Smooth muscle cell (in vitro differentiated cells): ENCODE results near the gene TBATA. TPM values are rescaled to one million over a fixed set of nuclear protein-coding genes. Genes with fewer than 3 reads are reported as not detected.

Source experiments
- DNase-seq: peaks from one replicate; lab custom pipeline; 2025; ENCODE audit not compliant: unreplicated experiment; lab: John Stamatoyannopoulos, UW
- H2AFZ ChIP-seq: fragments of 200-600 bp; sonication (generic); 2 replicates; pipeline ENCODE4 v1.6.0; 2016; ENCODE audit warnings: antibody characterized with exemption, low read depth, mild to moderate bottlenecking
- H3F3A ChIP-seq: fragments of 200-600 bp; sonication (generic); 2 replicates; pipeline ENCODE4 v1.6.0; 2017; ENCODE audit warnings: antibody characterized with exemption, low read depth
- H3K27ac ChIP-seq: fragments of 200-600 bp; sonication (generic); 2 replicates; pipeline ENCODE4 v1.5.1; 2016; ENCODE audit warnings: low read depth, mild to moderate bottlenecking
- H3K27me3 ChIP-seq: fragments of 200-600 bp; sonication (generic); 2 replicates; pipeline ENCODE4 v1.6.1; 2016; ENCODE audit warnings: low read depth, mild to moderate bottlenecking
- H3K36me3 ChIP-seq: fragments of 200-600 bp; sonication (generic); 2 replicates; pipeline ENCODE4 v1.5.1; 2016; ENCODE audit warnings: low read depth
- H3K4me1 ChIP-seq: fragments of 200-600 bp; sonication (generic); 2 replicates; pipeline ENCODE4 v1.5.1; 2016; ENCODE audit warnings: low read depth
- H3K4me2 ChIP-seq: fragments of 200-600 bp; sonication (generic); 2 replicates; pipeline ENCODE4 v1.6.0; 2016; ENCODE audit warnings: mild to moderate bottlenecking
- H3K4me3 ChIP-seq: fragments of 200-600 bp; sonication (generic); 2 replicates; pipeline ENCODE4 v1.5.1; 2016; ENCODE audit warnings: mild to moderate bottlenecking
- H3K79me2 ChIP-seq: fragments of 200-600 bp; sonication (generic); 2 replicates; pipeline ENCODE4 v1.6.0; 2016; ENCODE audit warnings: low read depth, mild to moderate bottlenecking
- H3K9ac ChIP-seq: fragments of 200-600 bp; sonication (generic); 2 replicates; pipeline ENCODE4 v1.6.0; 2016; ENCODE audit warnings: low read depth
- H3K9me3 ChIP-seq: fragments of 200-600 bp; sonication (generic); replicated peaks from 2 replicates; pipeline ENCODE4 v1.5.1; 2016; ENCODE audit warnings: low read depth
- H4K20me1 ChIP-seq: fragments of 200-600 bp; sonication (generic); 2 replicates; pipeline ENCODE4 v1.6.0; 2016; ENCODE audit warnings: low read depth
- CTCF ChIP-seq: fragments of 200-600 bp; sonication (generic); IDR thresholded peaks from 2 replicates; pipeline ENCODE4 v1.5.1; 2017; ENCODE audit warnings: borderline replicate concordance, mild to moderate bottlenecking, antibody characterized with exemption; ENCODE audit not compliant: insufficient read depth, poor library complexity, severe bottlenecking
- WGBS: methylation state at CpG from one replicate; pipeline ENCODE4 v1.1.7; 2016; ENCODE audit warnings: low lambda C conversion rate; 5-methylcytosine and 5-hydroxymethylcytosine counted together
- polyA plus RNA-seq: library from polyadenylated mRNA; unstranded; fragments of >200 nt; fragmentation: Nextera tagmentation; extraction: Ambion mirVana; gene quantifications from 2 replicates; pipeline ENCODE4 v1.2.1, GENCODE V29; 2016
- total RNA-seq: library from RNA; depleted of rRNA; stranded (reverse); fragments of >200 nt; gene quantifications from 2 replicates; pipeline ENCODE4 v1.2.3, GENCODE V29; 2014

Gene TBATA
- total and polyA plus RNA-seq, 2 experiments from 2014 or later = not detected

- Histone ChIP-seq H3K36me3 (no peaks in the 10 kb centered on the region), H4K20me1 (no peaks in the 10 kb centered on the region), H3K4me2 (no peak overlapping the region), H3K27ac (no peak overlapping the region), H3K27me3 (no peaks in the 10 kb centered on the region), H2AFZ (no peak overlapping the region), H3K9me3 (no peaks in the 10 kb centered on the region), H3K4me1 (no peaks in the 10 kb centered on the region), H3K79me2 (no peaks in the 10 kb centered on the region), H3K9ac (no peak overlapping the region), H3F3A (no peaks in the 10 kb centered on the region), H3K4me3 (no peak overlapping the region)
- no peak for DNase-seq
- WGBS = 100% methylated on average over 2 of the region's 2 CpGs
- TF ChIP-seq CTCF = no peak
Measured at GRCh38 chr10:70745555-70745954, 39.6 kb downstream of the TBATA start.

- 77% methylated on average over 6 of the region's 6 CpGs for WGBS
- Histone ChIP-seq H2AFZ (no peak overlapping the region), H3K9me3 (no peaks in the 10 kb centered on the region), H3K4me1 (no peaks in the 10 kb centered on the region), H3K4me2 (no peak overlapping the region), H3K9ac (no peak overlapping the region), H3K4me3 (no peak overlapping the region), H4K20me1 (no peaks in the 10 kb centered on the region), H3F3A (no peaks in the 10 kb centered on the region), H3K27ac (no peak overlapping the region), H3K79me2 (no peaks in the 10 kb centered on the region), H3K27me3 (no peaks in the 10 kb centered on the region), H3K36me3 (no peaks in the 10 kb centered on the region)
- no peak for DNase-seq
- TF ChIP-seq CTCF = no peak
Measured at GRCh38 chr10:70744617-70745143, 40.5 kb downstream of the TBATA start.

- Histone ChIP-seq H3K27ac (no peak overlapping the region), H3K79me2 (no peaks in the 10 kb centered on the region), H3K9ac (no peak overlapping the region), H3K36me3 (no peaks in the 10 kb centered on the region), H3K4me2 (no peak overlapping the region), H3F3A (no peaks in the 10 kb centered on the region), H4K20me1 (no peaks in the 10 kb centered on the region), H3K4me1 (no peaks in the 10 kb centered on the region), H3K9me3 (no peaks in the 10 kb centered on the region), H3K4me3 (no peak overlapping the region), H3K27me3 (no peaks in the 10 kb centered on the region), H2AFZ (no peak overlapping the region)
- no peak for TF ChIP-seq CTCF
- WGBS = 99% methylated on average over 12 of the region's 13 CpGs
- DNase-seq = no peak
Measured at GRCh38 chr10:70743879-70744278, 41.3 kb downstream of the TBATA start.

- H3K9ac ChIP-seq = no peak overlapping the region
- peak overlapping the region; percentile 55 for H3K4me2 ChIP-seq
- no peak for DNase-seq
- H3K36me3 ChIP-seq = no peaks in the 10 kb centered on the region
- no peaks in the 10 kb centered on the region for H3K4me1 ChIP-seq
- no peak overlapping the region for H2AFZ ChIP-seq
- TF ChIP-seq CTCF = no peak
- no peaks in the 10 kb centered on the region for H3F3A ChIP-seq
- H3K9me3 ChIP-seq = no peaks in the 10 kb centered on the region
- no peaks in the 10 kb centered on the region for H3K79me2 ChIP-seq
- no peaks in the 10 kb centered on the region for H3K27me3 ChIP-seq
- no peak overlapping the region for H3K4me3 ChIP-seq
- H4K20me1 ChIP-seq = no peaks in the 10 kb centered on the region
- WGBS = 91% methylated on average over 17 of the region's 17 CpGs
- no peak overlapping the region for H3K27ac ChIP-seq
Measured at GRCh38 chr10:70743430-70743788, 41.8 kb downstream of the TBATA start.
